H54 (cell line): ENCODE measurements around the gene TBC1D2B.
"Not testable (repeated sequence)": the region's sequence is repeated elsewhere in the genome, so short reads cannot be mapped to it uniquely, and the experiment has no call there.

Experiments used
- DNase-seq: peaks from one replicate; pipeline ENCODE4 v3.0.0; 2011; ENCODE audit warnings: low spot score, mixed read lengths; ENCODE audit not compliant: insufficient read length
- FAIRE-seq: peaks from 3 replicates; lab custom pipeline; 2011; peaks lifted over from hg19 to GRCh38; lab: Jason Lieb, UNC
- POLR2A ChIP-seq: IDR thresholded peaks from 2 replicates; pipeline ENCODE4 v1.6.1; 2011; ENCODE audit warnings: low read depth, mild to moderate bottlenecking, low read length

TBC1D2B gene

GRCh38 chr15:77988347-77989295, 88.9 kb downstream of the TBC1D2B start:
- no peak for FAIRE-seq
- TF ChIP-seq POLR2A = no peak

DNA sequence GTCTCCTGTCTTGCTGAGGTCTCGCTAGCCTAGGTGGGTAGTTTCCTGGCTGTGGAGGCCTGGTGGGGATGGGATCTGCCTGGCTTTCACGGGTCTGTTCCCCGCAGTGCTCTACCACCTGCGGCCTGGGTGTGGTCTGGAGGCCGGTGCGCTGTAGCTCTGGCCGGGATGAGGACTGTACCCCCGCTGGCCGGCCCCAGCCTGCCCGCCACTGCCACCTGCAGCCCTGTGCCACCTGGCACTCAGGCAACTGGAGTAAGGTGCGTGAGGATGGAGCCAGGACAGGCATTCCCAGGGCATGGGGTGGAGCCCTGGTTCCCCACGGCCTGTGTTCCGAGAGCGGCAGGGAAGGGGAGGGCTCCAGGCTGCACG, 89.8 kb downstream of the TBC1D2B start:
- not testable (repeated sequence) for FAIRE-seq

More at GRCh38 chr15:77988347-77989295, 88.9 kb downstream of the TBC1D2B start:
- DNase-seq = no peak

DNA sequence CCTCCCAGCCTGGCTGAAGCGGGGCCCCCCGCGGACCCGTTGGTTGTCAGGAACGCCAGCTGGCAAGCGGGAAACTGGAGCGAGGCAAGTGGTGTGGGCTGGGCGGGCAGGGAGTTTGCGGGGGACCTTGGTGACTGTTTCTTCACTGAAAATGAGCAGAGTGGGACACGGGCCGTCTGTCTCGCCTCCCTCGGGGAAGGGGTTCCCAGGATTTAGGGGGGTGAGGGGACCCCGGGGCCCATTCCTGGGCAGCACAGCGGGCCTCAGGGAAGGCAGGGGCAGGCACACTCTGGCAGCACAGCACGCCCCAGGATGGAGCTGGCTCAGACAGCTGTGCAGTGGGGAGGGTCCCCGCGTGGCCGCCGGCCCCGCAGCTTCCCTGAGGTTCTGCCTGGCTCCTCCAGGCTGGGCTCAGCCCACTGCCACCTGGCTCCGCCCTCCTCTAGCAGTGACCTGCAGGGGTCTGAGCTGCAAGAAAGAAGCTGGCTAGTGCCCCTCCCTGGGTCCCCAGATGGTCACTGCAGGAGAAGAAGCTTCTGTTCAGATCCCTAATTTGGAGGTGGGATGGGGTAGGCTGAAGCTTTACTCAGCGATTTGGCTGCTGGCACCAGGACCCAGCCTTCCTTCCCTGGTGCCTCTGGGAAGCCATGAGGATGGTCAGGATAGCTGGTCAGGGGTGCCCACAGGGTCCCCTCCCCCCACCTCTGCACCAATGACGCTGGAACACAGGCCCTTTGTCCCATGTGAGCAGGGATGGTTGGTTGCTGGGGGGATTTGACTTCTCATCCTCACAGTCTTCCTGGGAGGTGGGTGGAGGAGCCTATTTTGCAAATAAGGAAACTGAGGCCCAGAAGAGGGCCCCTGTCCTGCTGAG, 90.4 kb downstream of the TBC1D2B start:
- TF ChIP-seq POLR2A = no peak
- DNase-seq (no peak), FAIRE-seq (no peak)

More for the DNA sequence above, 89.8 kb downstream of the TBC1D2B start:
- DNase-seq = not testable (repeated sequence)

- FAIRE-seq (no peak), DNase-seq (no peak)
- TF ChIP-seq POLR2A = no peak
These were observed 91.5 kb downstream of the TBC1D2B start for GRCh38 chr15:77985931-77986480.

DNA sequence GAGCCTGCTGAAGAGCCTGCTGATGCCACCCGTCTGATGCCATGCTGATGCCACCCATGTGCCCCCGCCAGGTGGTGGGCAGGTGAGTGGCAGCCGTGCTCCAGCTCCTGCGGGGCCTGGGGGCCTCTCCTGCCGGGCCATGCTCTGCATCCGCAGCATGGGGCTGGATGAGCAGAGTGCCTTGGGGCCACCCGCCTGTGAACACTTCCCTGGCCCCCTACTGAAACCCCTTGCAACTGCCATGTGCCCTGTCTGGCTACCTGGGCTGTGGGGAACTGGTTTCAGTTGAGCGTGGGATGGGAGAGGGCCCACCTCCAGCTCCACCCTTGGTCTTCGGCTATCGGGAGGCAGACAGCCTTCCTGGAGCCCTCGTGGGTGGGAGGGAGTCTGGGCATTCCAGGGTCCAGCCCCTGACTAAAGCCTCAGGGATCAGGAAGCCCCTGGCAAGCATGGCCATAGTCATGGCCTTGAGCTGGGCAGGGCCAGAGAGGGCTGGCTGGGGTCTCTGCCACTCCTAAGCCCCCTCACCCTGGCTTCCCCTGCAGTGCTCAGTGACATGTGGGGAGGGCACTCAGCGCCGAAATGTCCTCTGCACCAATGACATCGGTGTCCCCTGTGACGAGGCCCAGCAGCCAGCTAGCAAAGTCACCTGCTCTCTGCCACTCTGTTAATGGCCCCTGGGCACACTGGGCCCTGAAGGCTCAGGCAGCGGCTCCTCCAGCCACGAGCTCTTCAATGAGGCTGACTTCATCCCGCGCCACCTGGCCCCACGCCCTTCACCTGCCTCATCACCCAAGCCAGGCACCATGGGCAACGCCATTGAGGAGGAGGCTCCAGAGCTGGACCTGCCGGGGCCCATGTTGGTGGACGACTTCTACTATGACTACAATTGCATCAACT, 92.2 kb downstream of the TBC1D2B start:
- FAIRE-seq (no peak), DNase-seq (no peak)
- TF ChIP-seq POLR2A = no peak

- FAIRE-seq = no peak
- DNase-seq = no peak
- TF ChIP-seq POLR2A = no peak
These were observed 93.1 kb downstream of the TBC1D2B start for GRCh38 chr15:77984446-77984861.

DNA sequence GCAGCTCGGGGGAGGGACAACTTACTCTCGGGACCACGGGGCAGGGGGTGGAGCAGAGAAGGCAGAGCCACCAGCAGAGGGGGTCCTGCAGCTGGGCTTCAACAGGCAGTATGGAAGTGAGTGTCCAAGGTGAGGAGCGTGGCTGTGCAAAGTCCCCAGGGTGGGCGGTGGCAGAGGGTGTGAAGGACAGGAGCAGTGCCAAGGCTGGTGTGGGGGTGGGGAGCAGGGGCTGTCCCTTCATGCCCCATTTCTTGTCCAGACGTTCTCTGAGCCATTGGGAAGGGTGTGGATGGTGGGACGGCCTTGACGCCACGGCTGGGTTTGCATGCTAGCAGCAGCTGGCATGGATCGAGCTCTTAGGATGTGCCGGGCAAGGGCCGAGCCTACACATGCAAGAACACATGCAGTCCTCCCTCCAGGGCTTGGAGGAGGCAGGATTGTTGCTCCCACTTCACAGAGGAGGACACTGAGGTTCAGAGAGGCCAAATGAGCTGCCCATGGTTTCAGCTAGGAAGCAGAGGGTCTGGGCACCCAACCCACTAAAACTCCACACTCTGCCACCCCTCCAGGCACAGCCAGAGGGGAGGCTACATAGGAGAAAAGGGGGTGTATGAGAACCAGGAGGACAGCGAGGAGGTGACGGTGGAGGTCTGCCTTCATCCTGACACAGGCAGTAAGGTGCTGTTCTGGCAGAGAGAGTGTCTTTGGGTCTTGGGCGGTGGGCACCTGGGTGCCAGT, 93.6 kb downstream of the TBC1D2B start:
- no peak for FAIRE-seq
- DNase-seq = no peak
- no peak for TF ChIP-seq POLR2A

- FAIRE-seq (no peak), DNase-seq (no peak)
- TF ChIP-seq POLR2A = no peak
These were observed 94.3 kb downstream of the TBC1D2B start for GRCh38 chr15:77983091-77983707.

DNA sequence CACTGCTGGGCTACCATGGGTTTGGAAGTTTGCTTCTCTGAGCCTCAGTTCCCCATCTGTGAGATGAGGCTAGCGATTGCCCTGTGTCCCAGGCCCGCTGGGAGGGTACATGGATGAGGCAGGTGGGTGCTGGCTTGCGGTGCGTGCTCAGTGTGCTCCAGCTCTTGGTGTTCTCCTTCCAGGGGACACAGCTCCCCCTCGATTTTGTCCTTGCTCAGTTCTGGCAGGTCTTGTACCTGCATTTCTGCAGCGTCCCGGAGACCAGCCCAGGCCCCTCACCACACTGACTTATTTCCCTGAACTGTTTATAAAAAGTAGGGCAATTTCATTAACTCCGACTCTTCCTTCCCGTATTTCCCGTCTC, 95.4 kb downstream of the TBC1D2B start:
- FAIRE-seq (no peak), DNase-seq (no peak)
- no peak for TF ChIP-seq POLR2A

DNA sequence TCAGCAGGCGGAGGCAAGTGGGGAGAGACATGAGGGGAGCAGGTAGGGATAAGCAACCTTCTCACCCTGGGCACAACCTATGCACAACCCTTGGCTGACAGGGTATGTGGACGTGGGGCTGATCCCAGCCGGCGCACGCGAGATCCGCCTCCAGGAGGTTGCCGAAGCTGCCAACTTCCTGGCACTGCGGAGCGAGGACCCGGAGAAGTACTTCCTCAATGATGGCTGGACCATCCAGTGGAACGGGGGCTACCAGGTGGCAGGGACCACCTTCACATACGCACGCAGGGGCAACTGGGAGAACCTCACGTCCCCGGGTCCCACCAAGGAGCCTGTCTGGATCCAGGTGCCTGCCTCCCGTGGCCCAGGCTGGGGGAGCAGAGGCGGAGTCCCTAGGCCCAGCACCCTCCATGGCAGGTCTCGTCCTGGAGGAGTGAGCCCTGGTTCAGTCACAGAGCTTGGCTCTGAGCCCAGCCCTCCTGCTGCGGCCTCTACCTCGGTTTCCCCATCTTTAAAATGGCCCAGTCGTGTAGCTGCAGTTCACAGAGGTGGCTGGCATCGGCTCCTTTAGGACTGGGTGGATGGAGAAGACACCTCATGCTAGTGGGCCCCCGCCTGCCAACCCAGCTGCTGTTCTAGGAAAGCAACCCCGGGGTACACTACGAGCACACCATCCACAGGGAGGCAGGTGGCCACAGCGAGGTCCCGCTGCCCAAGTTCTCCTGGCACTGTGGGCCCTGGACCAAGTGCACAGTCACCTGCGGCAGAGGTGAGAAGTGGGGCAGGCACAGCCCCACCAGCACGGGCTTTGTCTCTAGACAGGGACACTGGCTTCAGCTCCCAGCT, 96.0 kb downstream of the TBC1D2B start:
- no peak for TF ChIP-seq POLR2A
- no peak for DNase-seq
- no peak for FAIRE-seq

DNA sequence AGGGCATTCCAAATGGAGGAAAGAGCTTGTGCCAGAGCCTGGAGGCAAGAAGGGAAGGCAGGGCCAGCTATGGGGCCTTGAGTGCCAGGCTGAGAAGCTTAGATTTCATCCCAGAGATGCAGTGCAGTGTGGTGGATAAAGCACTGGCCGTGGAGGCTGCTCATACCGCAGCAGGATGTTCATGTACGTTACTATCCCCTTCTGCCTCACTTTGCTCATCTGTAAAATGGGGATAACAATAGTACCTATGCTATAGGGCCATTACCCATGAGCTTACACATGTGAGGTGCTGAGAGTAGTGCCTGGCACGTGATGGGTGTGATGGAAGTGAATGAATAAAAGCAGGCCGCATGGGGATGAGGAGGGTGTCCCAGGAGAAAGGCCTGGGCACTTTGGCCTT, 96.8 kb downstream of the TBC1D2B start:
- DNase-seq, FAIRE-seq: not testable (repeated sequence)
